GM21619 (cell line): ENCODE results near the gene CLCN7.
"Not testable (repeated sequence)": the region's sequence is repeated elsewhere in the genome, so short reads cannot be mapped to it uniquely, and the experiment has no call there.

Experiments
- ATAC-seq: cut with Tn5 transposase; IDR thresholded peaks from one replicate; pipeline ENCODE4 v1.9.1; 2021; ENCODE audit not compliant: unreplicated experiment

CLCN7 gene

GRCh38 chr16:1488619-1489018 is 13.8 kb upstream of the CLCN7 start, which contains the start of gene PTX4:
PTX4 (minus strand) TSS chr16:1488944; CDS start chr16:1488909, 35 bp downstream.
- ATAC-seq, result no peak

GRCh38 chr16:1488054-1488601 is 13.3 kb upstream of the CLCN7 start:
- no peak for ATAC-seq

- no peak for ATAC-seq
Observed at GRCh38 chr16:1487395-1488053, 12.7 kb upstream of the CLCN7 start.

GRCh38 chr16:1486551-1487390 is 11.9 kb upstream of the CLCN7 start:
- ATAC-seq, result no peak

GRCh38 chr16:1485847-1486496 is 11.1 kb upstream of the CLCN7 start:
- ATAC-seq, result no peak

GRCh38 chr16:1481906-1482835 is 7.3 kb upstream of the CLCN7 start:
- ATAC-seq, result no peak

- not testable (repeated sequence) for ATAC-seq
Observed at GRCh38 chr16:1478937-1479336, 4.1 kb upstream of the CLCN7 start.

- no peak for ATAC-seq
Observed at GRCh38 chr16:1477033-1477432, 2.2 kb upstream of the CLCN7 start.

GRCh38 chr16:1475552-1476114 is 805 bp upstream of the CLCN7 start:
- no peak for ATAC-seq

- ATAC-seq, result peak; percentile 22
Observed at GRCh38 chr16:1474082-1474795, 589 bp downstream of the CLCN7 start.

GRCh38 chr16:1472974-1473373 is 1.9 kb downstream of the CLCN7 start:
- no peak for ATAC-seq

- ATAC-seq, result no peak
Observed at GRCh38 chr16:1471569-1472194, 3.1 kb downstream of the CLCN7 start.

- ATAC-seq, result no peak
Observed at GRCh38 chr16:1470481-1471251, 4.2 kb downstream of the CLCN7 start.

GRCh38 chr16:1469693-1470201 is 5.1 kb downstream of the CLCN7 start:
- ATAC-seq, result no peak

GRCh38 chr16:1469141-1469540 is 5.7 kb downstream of the CLCN7 start:
- ATAC-seq, result not testable (repeated sequence)

GRCh38 chr16:1468426-1468810 is 6.4 kb downstream of the CLCN7 start:
- no peak for ATAC-seq

- ATAC-seq, result no peak
Observed at GRCh38 chr16:1466968-1467521, 7.8 kb downstream of the CLCN7 start.

GRCh38 chr16:1466054-1466453 is 8.8 kb downstream of the CLCN7 start:
- ATAC-seq, result no peak
